Calu3 (cell line): Measurements from ENCODE around the gene PARD3. TPM values are rescaled to one million over a fixed set of nuclear protein-coding genes. Genes with fewer than 3 reads are reported as not detected.
A peak's percentile ranks its signal among the peaks of the same experiment; 100 is the strongest.

ENCODE experiments used
- BruUV-seq: library from RNA; stranded (reverse); fragments of 400-500 nt; replicated peaks from 2 replicates; lab custom pipeline; 2021; lab: Mats Ljungman, UMichigan
- CTCF ChIA-PET: fragments of 300-600 bp; sonication (Branson Sonifier 250); formaldehyde crosslinking; loops from one replicate; lab custom pipeline; 2022; ENCODE audit warnings: antibody characterized with exemption; lab: Charles Lee
- DNase-seq: peaks from one replicate; pipeline ENCODE4 v3.0.0; 2022
- H3K27ac Mint-ChIP-seq: one replicate; pipeline ENCODE4 v1.8.0; 2022; ENCODE audit warnings: mixed read lengths; ENCODE audit not compliant: unreplicated experiment
- H3K27me3 Mint-ChIP-seq: one replicate; pipeline ENCODE4 v1.8.0; 2022; ENCODE audit warnings: mixed read lengths; ENCODE audit not compliant: unreplicated experiment
- H3K36me3 Mint-ChIP-seq: one replicate; pipeline ENCODE4 v1.8.0; 2022; ENCODE audit warnings: mild to moderate bottlenecking, moderate library complexity, mixed read lengths; ENCODE audit not compliant: insufficient read depth, unreplicated experiment
- H3K4me1 Mint-ChIP-seq: one replicate; pipeline ENCODE4 v1.8.0; 2022; ENCODE audit warnings: mild to moderate bottlenecking, low read depth, mixed read lengths; ENCODE audit not compliant: unreplicated experiment
- H3K4me3 Mint-ChIP-seq: one replicate; pipeline ENCODE4 v1.8.0; 2022; ENCODE audit warnings: mild to moderate bottlenecking, low read depth, moderate library complexity, mixed read lengths; ENCODE audit not compliant: unreplicated experiment
- H3K9me3 Mint-ChIP-seq: one replicate; pipeline ENCODE4 v1.8.0; 2022; ENCODE audit warnings: low read depth, mixed read lengths; ENCODE audit not compliant: unreplicated experiment
- CTCF ChIP-seq: fragments of 200-600 bp; IDR thresholded peaks from one replicate; pipeline ENCODE4 v1.8.0; 2022; ENCODE audit warnings: antibody characterized with exemption; ENCODE audit not compliant: unreplicated experiment
- intact Hi-C: fragments of 100-400 bp; cut with micrococcal nuclease; formaldehyde crosslinking; loops from one replicate; pipeline ENCODE4 v1.10.0; 2022; ENCODE audit not compliant: unreplicated experiment
- total RNA-seq: library from RNA; stranded (reverse); gene quantifications from 2 replicates; pipeline ENCODE4 v1.2.3, GENCODE V29; 2022

Gene PARD3
- total RNA-seq, 1 experiment from 2014 or later = 62.4 TPM

DNA sequence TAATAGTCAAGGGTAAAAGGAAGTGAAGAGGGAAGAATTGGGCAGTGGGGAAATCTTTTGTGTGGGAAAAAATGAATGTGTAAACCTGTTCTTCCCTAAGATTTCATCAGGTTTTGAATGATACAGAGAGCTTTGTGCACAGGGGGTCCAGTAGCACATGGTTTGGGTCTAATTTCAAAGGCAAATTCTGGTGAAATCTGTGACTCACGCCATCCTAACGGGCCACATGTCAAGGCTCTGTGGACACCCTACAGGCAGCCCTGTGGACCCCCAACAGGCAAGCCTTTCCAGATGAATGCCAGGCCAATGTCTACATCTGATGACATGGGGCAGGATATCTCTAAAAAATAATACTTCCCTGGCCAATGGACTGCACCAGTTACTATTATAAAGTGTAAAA lies 309.8 kb downstream of the PARD3 start:
- no TSS peak for BruUV-seq
- Mint-ChIP-seq H3K9me3 (no peaks in the 10 kb centered on the region), H3K4me1 (peaks cover 21% of the 10 kb centered on the region), H3K36me3 (peaks cover 8% of the 10 kb centered on the region), H3K27me3 (no peaks in the 10 kb centered on the region), H3K27ac (peak overlapping the region; percentile 12), H3K4me3 (peak overlapping the region; percentile 15)
- CTCF ChIA-PET = no interaction called here
- no peak for TF ChIP-seq CTCF
- DNase-seq = no peak
- intact Hi-C loops = no loop called here

DNA sequence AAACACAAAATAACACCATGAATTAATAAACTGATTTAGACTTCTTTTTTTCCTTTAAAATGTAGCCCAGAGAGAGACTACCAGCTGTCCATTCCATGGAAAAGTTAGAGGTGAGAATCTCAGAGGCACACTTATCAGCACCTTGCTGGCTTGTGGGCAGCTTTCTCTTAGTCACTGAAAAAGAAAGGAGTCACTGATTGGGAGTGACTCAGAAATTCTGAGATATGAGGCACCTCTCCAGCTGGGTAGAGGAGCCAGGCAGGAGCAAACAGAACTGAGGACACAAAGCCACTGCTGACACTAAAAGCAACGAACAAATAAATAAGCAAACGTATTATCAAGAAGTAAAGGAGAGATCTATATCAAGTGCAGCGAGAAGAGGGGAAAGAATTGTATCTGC lies 310.6 kb downstream of the PARD3 start:
- H3K4me3 Mint-ChIP-seq = peak overlapping the region; percentile 15
- TF ChIP-seq CTCF = no peak
- DNase-seq = peak; percentile 44

DNA sequence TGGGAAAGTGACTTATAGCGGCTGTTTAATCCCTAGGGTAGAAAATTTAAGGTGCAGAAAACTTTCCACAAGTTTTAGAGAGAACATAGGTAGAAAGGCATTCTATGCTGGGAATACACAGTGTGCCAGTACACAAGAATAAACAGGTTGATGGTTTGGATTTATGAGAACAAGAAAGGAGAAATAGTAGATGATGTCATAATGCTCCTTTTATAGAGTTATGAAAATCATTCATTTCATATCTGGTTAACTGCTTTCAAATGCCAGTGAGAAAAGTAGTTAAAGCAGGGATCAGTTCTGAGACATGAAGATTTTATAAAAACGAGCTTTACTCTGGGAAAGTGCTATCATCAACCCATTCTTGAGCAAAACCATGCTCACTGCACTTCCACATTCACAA lies 311.4 kb downstream of the PARD3 start:
- H3K27me3 Mint-ChIP-seq = no peaks in the 10 kb centered on the region
- BruUV-seq = no TSS peak
- intact Hi-C loops = no loop called here
- H3K4me3 Mint-ChIP-seq = no peak overlapping the region
- no peak for DNase-seq
- H3K36me3 Mint-ChIP-seq = peaks cover 8% of the 10 kb centered on the region
- H3K4me1 Mint-ChIP-seq = peaks cover 21% of the 10 kb centered on the region
- no peak for TF ChIP-seq CTCF
- no peaks in the 10 kb centered on the region for H3K9me3 Mint-ChIP-seq
- H3K27ac Mint-ChIP-seq = no peak overlapping the region
- CTCF ChIA-PET = interaction anchor here (1.1 to 1.2 kb wide), 2 partner anchors 11 to 25 kb away, joined by 4 read pairs; no protein-coding TSS in a partner anchor

More for the DNA sequence above, 310.6 kb downstream of the PARD3 start:
- no peaks in the 10 kb centered on the region for H3K27me3 Mint-ChIP-seq
- H3K9me3 Mint-ChIP-seq = no peaks in the 10 kb centered on the region
- H3K4me1 Mint-ChIP-seq = peaks cover 21% of the 10 kb centered on the region
- peaks cover 8% of the 10 kb centered on the region for H3K36me3 Mint-ChIP-seq
- peak overlapping the region; percentile 12 for H3K27ac Mint-ChIP-seq
- CTCF ChIA-PET = interaction anchor here (0.7 to 1.2 kb wide), 6 partner anchors 10 to 1099 kb away, joined by 3 to 4 read pairs (median 4); no protein-coding TSS in a partner anchor
- intact Hi-C loops = no loop called here
- no TSS peak for BruUV-seq

DNA sequence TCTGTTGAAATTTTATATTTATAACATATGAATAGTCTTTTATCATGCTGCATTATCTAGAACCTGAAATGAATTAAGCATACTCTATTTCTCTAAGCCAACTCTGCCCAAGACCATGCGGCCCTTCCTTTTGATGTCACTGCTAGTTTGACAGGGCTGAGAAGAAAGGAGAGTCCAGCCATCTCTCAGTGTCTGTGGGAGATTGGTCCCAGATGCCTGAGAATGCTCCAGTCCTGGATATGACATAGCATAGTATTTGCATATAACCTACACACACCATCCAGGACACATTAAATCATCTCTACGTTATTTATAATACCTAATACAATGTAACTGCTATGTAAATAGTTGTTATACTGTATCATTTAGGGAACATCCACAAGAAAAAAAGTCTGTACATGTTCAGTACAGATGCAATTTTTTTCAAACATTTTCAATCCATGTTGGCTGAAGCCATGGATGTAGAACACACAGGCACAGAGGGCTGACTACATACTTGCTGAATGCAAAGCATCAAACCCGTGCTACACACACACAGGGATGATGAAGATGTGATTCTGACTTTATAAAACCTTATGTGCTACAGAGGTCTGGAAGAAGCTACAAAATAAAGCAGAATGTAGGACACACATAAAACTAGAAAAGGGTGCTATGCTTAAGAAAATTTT lies 315.4 kb downstream of the PARD3 start:
- Mint-ChIP-seq H3K36me3 (peaks cover 8% of the 10 kb centered on the region), H3K4me3 (no peak overlapping the region), H3K27me3 (no peaks in the 10 kb centered on the region), H3K9me3 (no peaks in the 10 kb centered on the region), H3K27ac (no peak overlapping the region), H3K4me1 (peaks cover 13% of the 10 kb centered on the region)
- intact Hi-C loops = no loop called here
- no TSS peak for BruUV-seq
- TF ChIP-seq CTCF = no peak
- CTCF ChIA-PET = no interaction called here
- DNase-seq = no peak
